Stimulated activated CD8-positive, alpha-beta memory T cell treated with anti-CD3 and anti-CD28 coated beads, Interleukin-4, amount 100 ng/mL, for 4 hours (primary cell): ENCODE data around the gene RNASE11.

Source experiments
- DNase-seq, 2 donors: peaks; one replicate each; pipeline ENCODE4 v3.0.0-alpha.2; 2020; ENCODE audit warnings: low read depth in 2 of 2, low spot score in 1 of 2

The RNASE11 gene

DNA sequence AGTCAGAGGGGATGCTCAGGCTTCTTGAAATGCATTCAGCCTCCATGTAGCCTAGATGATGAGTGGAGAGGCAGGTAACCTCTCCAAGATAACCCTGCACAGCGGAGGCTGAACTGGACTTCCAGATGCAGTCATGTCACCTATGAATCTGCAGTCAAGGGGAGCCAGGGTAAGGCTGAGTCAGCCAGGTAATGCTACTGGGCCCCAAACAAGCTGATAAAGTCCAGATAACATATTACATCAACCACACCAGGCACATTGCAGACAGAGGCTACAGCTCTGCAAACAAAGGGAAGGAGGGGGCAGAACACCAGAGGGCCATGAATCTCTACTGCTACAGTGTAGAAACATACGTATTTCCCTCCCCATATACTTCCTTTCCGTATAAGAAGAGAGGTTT is 40.9 kb downstream of the RNASE11 start:
- DNase-seq = no peak

DNA sequence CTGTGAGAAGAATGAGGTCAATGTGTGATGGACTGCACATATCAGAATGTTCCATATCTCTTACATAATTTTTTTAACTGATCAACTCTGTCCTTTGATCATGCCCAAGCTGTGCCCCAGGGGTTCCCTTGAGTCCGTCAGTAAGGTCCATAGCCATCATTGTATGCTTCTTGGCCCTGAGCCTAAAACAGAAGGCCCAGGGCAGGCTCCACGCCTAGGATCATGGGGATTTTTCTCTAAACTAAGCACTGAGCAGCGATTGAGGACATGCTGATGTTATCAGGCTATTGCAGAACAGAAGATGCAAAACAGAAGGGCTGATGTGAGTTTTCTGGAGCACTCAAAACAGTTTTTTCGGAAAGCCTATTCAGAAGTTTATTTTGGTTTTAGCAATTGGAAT is 47.9 kb downstream of the RNASE11 start:
- no peak for DNase-seq
